K562 (cell line): ENCODE measurements around the gene STUB1. TPM values are rescaled to one million over a fixed set of nuclear protein-coding genes. Genes with fewer than 3 reads are reported as not detected.
A peak's percentile ranks its signal among the peaks of the same experiment; 100 is the strongest.

Source experiments
- CBFB ChIP-seq: sonication (generic); formaldehyde crosslinking; IDR thresholded peaks from 2 replicates; pipeline ENCODE4 v1.4.0; 2020; ENCODE audit warnings: mild to moderate bottlenecking, missing genetic modification reagents
- CTCF ChIP-seq, 3 experiments: IDR thresholded peaks in 2 of 3; conservative IDR thresholded peaks in 1 of 3; 2 replicates each; pipeline ENCODE4 v1.5.1; 2011 to 2012; ENCODE audit warnings: low read length in 3 of 3, mild to moderate bottlenecking in 3 of 3, control low read depth in 2 of 3, improper control_type of control experiment in 1 of 3, inconsistent platforms in 1 of 3, low read depth in 1 of 3, mixed read lengths in 1 of 3, moderate library complexity in 1 of 3; ENCODE audit not compliant: insufficient read depth in 2 of 3
- GTF2A2 ChIP-seq: IDR thresholded peaks from 2 replicates; pipeline ENCODE4 v1.6.1; 2016; ENCODE audit warnings: mild to moderate bottlenecking, missing genetic modification characterization, missing compliant biosample characterization
- HDAC2 ChIP-seq: fragments of 450-650 bp; IDR thresholded peaks from 2 replicates; pipeline ENCODE4 v1.6.1; 2016; ENCODE audit warnings: mild to moderate bottlenecking
- KAT7 ChIP-seq: sonication (generic); formaldehyde crosslinking; IDR thresholded peaks from 2 replicates; pipeline ENCODE4 v1.8.0; 2022; ENCODE audit warnings: missing genetic modification reagents, mild to moderate bottlenecking, borderline replicate concordance
- MYBL2 ChIP-seq, 2 experiments: fragments of 450-650 bp in 1 of 2; sonication (generic) in 1 of 2; formaldehyde crosslinking in 1 of 2; IDR thresholded peaks; 2 replicates each; pipeline versions ENCODE4 v1.6.1 to v1.8.1; 2017 to 2022; ENCODE audit warnings: borderline replicate concordance in 1 of 2, inconsistent platforms in 1 of 2, low read depth in 1 of 2, mild to moderate bottlenecking in 1 of 2, missing genetic modification reagents in 1 of 2, moderate library complexity in 1 of 2
- NFRKB ChIP-seq: fragments of 450-650 bp; IDR thresholded peaks from 2 replicates; pipeline ENCODE4 v1.6.1; 2016; ENCODE audit warnings: low read depth
- PRMT5 ChIP-seq: sonication (generic); formaldehyde crosslinking; IDR thresholded peaks from 2 replicates; pipeline ENCODE4 v1.5.0; 2020; ENCODE audit warnings: missing genetic modification reagents
- RBFOX2 ChIP-seq: fragments of 200-400 bp; formaldehyde crosslinking; IDR thresholded peaks from 2 replicates; pipeline ENCODE4 v1.6.1; 2017; ENCODE audit warnings: low read depth, mild to moderate bottlenecking, low read length, moderate library complexity
- RFX1 ChIP-seq: fragments of 450-650 bp; IDR thresholded peaks from 2 replicates; pipeline ENCODE4 v1.6.1; 2016; ENCODE audit warnings: mild to moderate bottlenecking, moderate library complexity
- TCF7 ChIP-seq: sonication (generic); IDR thresholded peaks from 2 replicates; pipeline ENCODE4 v1.6.1; 2016; ENCODE audit warnings: antibody characterized with exemption, borderline replicate concordance
- ZKSCAN8 ChIP-seq: fragments of 200-800 bp; sonication (Bioruptor generic); IDR thresholded peaks from 2 replicates; pipeline ENCODE4 v1.6.1; 2016; ENCODE audit warnings: missing genetic modification characterization, missing compliant biosample characterization
- ZNF347 ChIP-seq: fragments of 450-650 bp; formaldehyde crosslinking; IDR thresholded peaks from 2 replicates; pipeline ENCODE4 v1.4.0; 2020; ENCODE audit warnings: low read depth, mild to moderate bottlenecking, moderate library complexity
- ZNF766 ChIP-seq: fragments of 200-800 bp; sonication (Bioruptor generic); conservative IDR thresholded peaks from 2 replicates; pipeline ENCODE4 v1.6.1; 2016; ENCODE audit warnings: missing genetic modification characterization, missing compliant biosample characterization
- polyA plus RNA-seq, 8 experiments: library from polyadenylated mRNA; depleted of rRNA in 4 of 8; stranded (reverse) in 5 of 8; unstranded in 3 of 8; fragments of >200 nt; fragmentation: Nextera tagmentation in 2 of 8; fragmentation: Illumina TruSeq in 1 of 8; extraction: Ambion mirVana in 2 of 8; extraction: Trizol in 1 of 8; gene quantifications; 2 replicates each; pipeline versions ENCODE4 v1.2.1 to v1.2.3, GENCODE V29; 2011 to 2014; ENCODE audit warnings: inconsistent platforms in 1 of 8, missing spikeins in 1 of 8
- total RNA-seq, 7 experiments: library from RNA; depleted of rRNA in 6 of 7; stranded (reverse); fragments of >200 nt in 6 of 7; fragmentation: Illumina TruSeq in 2 of 7; extraction: Trizol in 2 of 7; gene quantifications; 2 replicates each; pipeline versions ENCODE4 v1.2.1 to v1.2.3, GENCODE V29; 2011 to 2021; ENCODE audit warnings: low replicate concordance in 1 of 7
- TF ChIP-seq, protein P1 (sequence below): fragments of 450-650 bp; formaldehyde crosslinking; IDR thresholded peaks from 2 replicates; pipeline ENCODE4 v1.4.0; 2022; ENCODE audit warnings: missing genetic modification characterization
- TF ChIP-seq, protein P2 (sequence below): sonication (generic); formaldehyde crosslinking; IDR thresholded peaks from 2 replicates; pipeline ENCODE4 v1.8.0; 2023; ENCODE audit warnings: mild to moderate bottlenecking, missing genetic modification reagents

Gene STUB1
- total and polyA plus RNA-seq, 9 of the 15 experiments (the other 6 are each of a cell fraction or from before 2014, with no cell fraction given): 10.6 to 251 (median 152) TPM

GRCh38 chr16:695355-696089 lies 15.3 kb downstream of the STUB1 start (continued):
- TF ChIP-seq ZNF766 (CRISPR knock-in tag): no peak
- TF ChIP-seq KAT7: no peak
- no peak for TF ChIP-seq MYBL2 (IDR thresholded peaks at IDR 0.05; ENCODE audit: low read depth)
- TF ChIP-seq MYBL2 (CRISPR knock-in tag; IDR thresholded peaks at IDR 0.05; ENCODE audit: borderline replicate concordance): no peak
- TF ChIP-seq NFRKB: no peak
- no peak for TF ChIP-seq CTCF (IDR thresholded peaks at IDR 0.05 in 2 of 3, conservative IDR thresholded peaks at IDR 0.05 in 1 of 3; ENCODE audit: insufficient read depth in 2 of 3, low read depth in 1 of 3, low read length in 3 of 3)
- no peak for TF ChIP-seq HDAC2
- TF ChIP-seq, protein P1, sequence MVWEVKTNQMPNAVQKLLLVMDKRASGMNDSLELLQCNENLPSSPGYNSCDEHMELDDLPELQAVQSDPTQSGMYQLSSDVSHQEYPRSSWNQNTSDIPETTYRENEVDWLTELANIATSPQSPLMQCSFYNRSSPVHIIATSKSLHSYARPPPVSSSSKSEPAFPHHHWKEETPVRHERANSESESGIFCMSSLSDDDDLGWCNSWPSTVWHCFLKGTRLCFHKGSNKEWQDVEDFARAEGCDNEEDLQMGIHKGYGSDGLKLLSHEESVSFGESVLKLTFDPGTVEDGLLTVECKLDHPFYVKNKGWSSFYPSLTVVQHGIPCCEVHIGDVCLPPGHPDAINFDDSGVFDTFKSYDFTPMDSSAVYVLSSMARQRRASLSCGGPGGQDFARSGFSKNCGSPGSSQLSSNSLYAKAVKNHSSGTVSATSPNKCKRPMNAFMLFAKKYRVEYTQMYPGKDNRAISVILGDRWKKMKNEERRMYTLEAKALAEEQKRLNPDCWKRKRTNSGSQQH (CRISPR knock-in tag): no peak
- TF ChIP-seq PRMT5 (CRISPR knock-in tag): no peak
- no peak for TF ChIP-seq RFX1
- TF ChIP-seq ZKSCAN8 (CRISPR knock-in tag): no peak
- TF ChIP-seq RBFOX2: peak; percentile 74
- TF ChIP-seq, protein P2, sequence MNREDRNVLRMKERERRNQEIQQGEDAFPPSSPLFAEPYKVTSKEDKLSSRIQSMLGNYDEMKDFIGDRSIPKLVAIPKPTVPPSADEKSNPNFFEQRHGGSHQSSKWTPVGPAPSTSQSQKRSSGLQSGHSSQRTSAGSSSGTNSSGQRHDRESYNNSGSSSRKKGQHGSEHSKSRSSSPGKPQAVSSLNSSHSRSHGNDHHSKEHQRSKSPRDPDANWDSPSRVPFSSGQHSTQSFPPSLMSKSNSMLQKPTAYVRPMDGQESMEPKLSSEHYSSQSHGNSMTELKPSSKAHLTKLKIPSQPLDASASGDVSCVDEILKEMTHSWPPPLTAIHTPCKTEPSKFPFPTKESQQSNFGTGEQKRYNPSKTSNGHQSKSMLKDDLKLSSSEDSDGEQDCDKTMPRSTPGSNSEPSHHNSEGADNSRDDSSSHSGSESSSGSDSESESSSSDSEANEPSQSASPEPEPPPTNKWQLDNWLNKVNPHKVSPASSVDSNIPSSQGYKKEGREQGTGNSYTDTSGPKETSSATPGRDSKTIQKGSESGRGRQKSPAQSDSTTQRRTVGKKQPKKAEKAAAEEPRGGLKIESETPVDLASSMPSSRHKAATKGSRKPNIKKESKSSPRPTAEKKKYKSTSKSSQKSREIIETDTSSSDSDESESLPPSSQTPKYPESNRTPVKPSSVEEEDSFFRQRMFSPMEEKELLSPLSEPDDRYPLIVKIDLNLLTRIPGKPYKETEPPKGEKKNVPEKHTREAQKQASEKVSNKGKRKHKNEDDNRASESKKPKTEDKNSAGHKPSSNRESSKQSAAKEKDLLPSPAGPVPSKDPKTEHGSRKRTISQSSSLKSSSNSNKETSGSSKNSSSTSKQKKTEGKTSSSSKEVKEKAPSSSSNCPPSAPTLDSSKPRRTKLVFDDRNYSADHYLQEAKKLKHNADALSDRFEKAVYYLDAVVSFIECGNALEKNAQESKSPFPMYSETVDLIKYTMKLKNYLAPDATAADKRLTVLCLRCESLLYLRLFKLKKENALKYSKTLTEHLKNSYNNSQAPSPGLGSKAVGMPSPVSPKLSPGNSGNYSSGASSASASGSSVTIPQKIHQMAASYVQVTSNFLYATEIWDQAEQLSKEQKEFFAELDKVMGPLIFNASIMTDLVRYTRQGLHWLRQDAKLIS (CRISPR knock-in tag): no peak
- no peak for TF ChIP-seq GTF2A2 (tag)
- no peak for TF ChIP-seq ZNF347
- no peak for TF ChIP-seq TCF7
- peak; percentile 90; the same call in 1 of the 2 replicates for TF ChIP-seq CBFB
